Keratinocyte (primary cell): ENCODE data around the gene CRELD1. TPM values are rescaled to one million over a fixed set of nuclear protein-coding genes. Genes with fewer than 3 reads are reported as not detected.

Experiments
- DNase-seq: peaks from one replicate; pipeline ENCODE4 v3.0.0-alpha.2; 2011; ENCODE audit warnings: low read depth, missing footprints, low spot score
- FAIRE-seq: peaks from 2 replicates; lab custom pipeline; 2011; peaks lifted over from hg19 to GRCh38; lab: Jason Lieb, UNC
- H2AFZ ChIP-seq: 2 replicates; pipeline ENCODE4 v1.6.0; 2012; ENCODE audit warnings: low read length, control low read depth, inconsistent platforms; ENCODE audit not compliant: control insufficient read depth
- H3K27ac ChIP-seq: 2 replicates; pipeline ENCODE4 v1.5.1; 2011; ENCODE audit warnings: low read length; ENCODE audit not compliant: control insufficient read depth, insufficient read depth
- H3K27me3 ChIP-seq: 3 replicates; pipeline ENCODE4 v1.6.0; 2011; ENCODE audit warnings: low read length; ENCODE audit not compliant: control insufficient read depth, insufficient read depth; ENCODE audit errors: extremely low read depth
- H3K36me3 ChIP-seq, 2 experiments: 2 replicates in 1 of 2; 3 replicates in 1 of 2; pipeline ENCODE4 v1.5.1; 2011; ENCODE audit warnings: low read length in 2 of 2, mild to moderate bottlenecking in 1 of 2; ENCODE audit not compliant: control insufficient read depth in 2 of 2, insufficient read depth in 2 of 2; ENCODE audit errors: extremely low read depth in 1 of 2
- H3K4me1 ChIP-seq: 3 replicates; pipeline ENCODE4 v1.5.1; 2011; ENCODE audit warnings: low read length; ENCODE audit not compliant: control insufficient read depth, insufficient read depth; ENCODE audit errors: extremely low read depth
- H3K4me2 ChIP-seq: 3 replicates; pipeline ENCODE4 v1.6.0; 2011; ENCODE audit warnings: low read depth, low read length; ENCODE audit not compliant: control insufficient read depth, insufficient read depth; ENCODE audit errors: extremely low read depth
- H3K4me3 ChIP-seq, 3 experiments: fragments of 200-600 bp in 1 of 3; sonication (generic) in 1 of 3; 2 replicates in 2 of 3; 3 replicates in 1 of 3; pipeline ENCODE4 v1.5.1; 2011 to 2016; ENCODE audit warnings: low read length in 3 of 3, mild to moderate bottlenecking in 3 of 3, control low read depth in 2 of 3, inconsistent platforms in 1 of 3, low read depth in 1 of 3, mixed read lengths in 1 of 3, mixed run types in 1 of 3, moderate library complexity in 1 of 3; ENCODE audit not compliant: control insufficient read depth in 2 of 3, insufficient read depth in 2 of 3; ENCODE audit errors: extremely low read depth in 1 of 3
- H3K79me2 ChIP-seq: 2 replicates; pipeline ENCODE4 v1.6.0; 2012; ENCODE audit warnings: low read length; ENCODE audit not compliant: control insufficient read depth, insufficient read depth
- H3K9ac ChIP-seq: 3 replicates; pipeline ENCODE4 v1.6.0; 2011; ENCODE audit warnings: low read length; ENCODE audit not compliant: control insufficient read depth, insufficient read depth; ENCODE audit errors: extremely low read depth
- H3K9me1 ChIP-seq: 3 replicates; pipeline ENCODE4 v1.6.0; 2011; ENCODE audit warnings: low read length; ENCODE audit not compliant: control insufficient read depth, insufficient read depth; ENCODE audit errors: extremely low read depth
- H3K9me3 ChIP-seq: 2 replicates; pipeline ENCODE4 v1.5.1; 2012; ENCODE audit warnings: low read depth, low read length; ENCODE audit not compliant: control insufficient read depth
- H4K20me1 ChIP-seq: 3 replicates; pipeline ENCODE4 v1.6.0; 2011; ENCODE audit warnings: low read length; ENCODE audit not compliant: control insufficient read depth, insufficient read depth; ENCODE audit errors: extremely low read depth
- CTCF ChIP-seq, 3 experiments: IDR thresholded peaks in 1 of 3; conservative IDR thresholded peaks in 1 of 3; optimal IDR thresholded peaks in 1 of 3; 2 replicates in 2 of 3; 3 replicates in 1 of 3; pipeline versions ENCODE3 to v1.5.1; 2011; ENCODE audit warnings: low read length in 3 of 3, mild to moderate bottlenecking in 3 of 3, moderate library complexity in 2 of 3, control low read depth in 1 of 3, inconsistent platforms in 1 of 3; ENCODE audit not compliant: insufficient read depth in 2 of 3; ENCODE audit errors: extremely low read depth in 1 of 3
- EZH2 ChIP-seq: IDR thresholded peaks from one replicate; pipeline ENCODE4 v1.6.1; 2012; ENCODE audit warnings: inconsistent platforms, mild to moderate bottlenecking, low read length, moderate library complexity
- dilution Hi-C: fragments of 300-500 bp; cut with MboI; formaldehyde crosslinking; loops from one replicate; pipeline ENCODE4 v1.7.0; 2020; ENCODE audit warnings: low sequenced_read_pairs; ENCODE audit not compliant: extremely low pct_ligation_motif_present
- polyA plus RNA-seq, 5 experiments: library from polyadenylated mRNA; depleted of rRNA in 3 of 5; stranded (reverse) in 3 of 5; stranded (forward) in 1 of 5; unstranded in 1 of 5; fragments of >200 nt; gene quantifications; 1 replicate in 1 of 5; 2 replicates in 3 of 5; 3 replicates in 1 of 5; pipeline versions ENCODE4 v1.2.1 to v1.2.3, GENCODE V29; 2011 to 2012; ENCODE audit warnings: missing spikeins in 2 of 5, low read depth in 1 of 5, low replicate concordance in 1 of 5

Gene CRELD1
- polyA plus RNA-seq, 1 donor (not counting 4 experiments of a cell fraction or from before 2014, with no cell fraction given) = 11.2 TPM

GRCh38 chr3:9966841-9967240 is 33.2 kb downstream of the CRELD1 start:
- H3K4me2 ChIP-seq = no peak overlapping the region
- H3K4me1 ChIP-seq = peaks cover 11% of the 10 kb centered on the region
- no peaks in the 10 kb centered on the region for H4K20me1 ChIP-seq
- H3K9me3 ChIP-seq = no peaks in the 10 kb centered on the region
- H3K79me2 ChIP-seq = no peaks in the 10 kb centered on the region
- FAIRE-seq = no peak
- no peak overlapping the region for H3K27ac ChIP-seq
- H3K9me1 ChIP-seq = no peaks in the 10 kb centered on the region
- TF ChIP-seq CTCF (optimal IDR thresholded peaks at IDR 0.05 in 1 of 3, IDR thresholded peaks at IDR 0.05 in 1 of 3, conservative IDR thresholded peaks at IDR 0.05 in 1 of 3; ENCODE audit: extremely low read depth in 1 of 3, insufficient read depth in 2 of 3, low read length in 3 of 3) (no peak), EZH2 (no peak)
- H3K9ac ChIP-seq = no peak overlapping the region
- no peak for DNase-seq
- dilution Hi-C loops = no loop called here
- no peaks in the 10 kb centered on the region for H3K27me3 ChIP-seq
- peaks cover 6 to 7% of the 10 kb centered on the region in 2 experiments for H3K36me3 ChIP-seq
- H2AFZ ChIP-seq = no peak overlapping the region
- H3K4me3 ChIP-seq = no peak overlapping the region

GRCh38 chr3:9969632-9970019 is 36.0 kb downstream of the CRELD1 start:
- no peak for TF ChIP-seq CTCF (optimal IDR thresholded peaks at IDR 0.05 in 1 of 3, IDR thresholded peaks at IDR 0.05 in 1 of 3, conservative IDR thresholded peaks at IDR 0.05 in 1 of 3; ENCODE audit: extremely low read depth in 1 of 3, insufficient read depth in 2 of 3, low read length in 3 of 3)
- Histone ChIP-seq H2AFZ (no peak overlapping the region), H3K4me2 (no peak overlapping the region), H3K27me3 (no peaks in the 10 kb centered on the region), H3K36me3 (peaks cover 6 to 10% of the 10 kb centered on the region in 2 experiments), H3K4me3 (no peak overlapping the region), H3K9ac (no peak overlapping the region), H3K79me2 (no peaks in the 10 kb centered on the region), H4K20me1 (no peaks in the 10 kb centered on the region), H3K27ac (no peak overlapping the region), H3K9me1 (no peaks in the 10 kb centered on the region), H3K9me3 (no peaks in the 10 kb centered on the region), H3K4me1 (peaks cover 11% of the 10 kb centered on the region)
- DNase-seq (no peak), FAIRE-seq (no peak)
- dilution Hi-C loops = no loop called here
